Muscle layer of colon (tissue), 2 donors: ENCODE data around the gene MARCHF10.
"Not testable (repeated sequence)": the region's sequence is repeated elsewhere in the genome, so short reads cannot be mapped to it uniquely, and the experiment has no call there.

Source experiments
- H3K27ac ChIP-seq: one replicate; pipeline ENCODE4 v1.7.0; 2013; ENCODE audit warnings: low read depth, mild to moderate bottlenecking, low read length, moderate library complexity
- H3K27me3 ChIP-seq, 2 donors: one replicate each; pipeline ENCODE4 v1.7.0; 2013; ENCODE audit warnings: low read length in 2 of 2, mild to moderate bottlenecking in 2 of 2; ENCODE audit not compliant: insufficient read depth in 2 of 2, control insufficient read depth in 1 of 2
- H3K36me3 ChIP-seq: one replicate; pipeline ENCODE4 v1.7.0; 2013; ENCODE audit warnings: mild to moderate bottlenecking, low read length; ENCODE audit not compliant: insufficient read depth
- H3K4me1 ChIP-seq: one replicate; pipeline ENCODE4 v1.7.0; 2013; ENCODE audit warnings: mild to moderate bottlenecking, low read length; ENCODE audit not compliant: insufficient read depth
- H3K4me3 ChIP-seq, 2 donors: one replicate each; pipeline ENCODE4 v1.7.0; 2013; ENCODE audit warnings: low read length in 2 of 2, low read depth in 1 of 2, mild to moderate bottlenecking in 1 of 2, moderate library complexity in 1 of 2
- H3K9ac ChIP-seq: one replicate; pipeline ENCODE4 v1.7.0; 2013; ENCODE audit warnings: low read length
- H3K9me3 ChIP-seq: one replicate; pipeline ENCODE4 v1.7.0; 2013; ENCODE audit warnings: mild to moderate bottlenecking, low read length
- donor health status: abdominal sarcoma.
- donor health status: Adenocarcinoma of cecum.

Gene MARCHF10

GRCh38 chr17:62794666-62794971 is 13.5 kb downstream of the MARCHF10 start:
- no peaks in the 10 kb centered on the region for H3K36me3 ChIP-seq
- H3K4me1 ChIP-seq = no peaks in the 10 kb centered on the region
- no peak overlapping the region for H3K4me3 ChIP-seq
- no peaks in the 10 kb centered on the region for H3K9me3 ChIP-seq
- H3K27me3 ChIP-seq = no peaks in the 10 kb centered on the region
- H3K27ac ChIP-seq = no peak overlapping the region
- H3K9ac ChIP-seq = no peak overlapping the region

DNA sequence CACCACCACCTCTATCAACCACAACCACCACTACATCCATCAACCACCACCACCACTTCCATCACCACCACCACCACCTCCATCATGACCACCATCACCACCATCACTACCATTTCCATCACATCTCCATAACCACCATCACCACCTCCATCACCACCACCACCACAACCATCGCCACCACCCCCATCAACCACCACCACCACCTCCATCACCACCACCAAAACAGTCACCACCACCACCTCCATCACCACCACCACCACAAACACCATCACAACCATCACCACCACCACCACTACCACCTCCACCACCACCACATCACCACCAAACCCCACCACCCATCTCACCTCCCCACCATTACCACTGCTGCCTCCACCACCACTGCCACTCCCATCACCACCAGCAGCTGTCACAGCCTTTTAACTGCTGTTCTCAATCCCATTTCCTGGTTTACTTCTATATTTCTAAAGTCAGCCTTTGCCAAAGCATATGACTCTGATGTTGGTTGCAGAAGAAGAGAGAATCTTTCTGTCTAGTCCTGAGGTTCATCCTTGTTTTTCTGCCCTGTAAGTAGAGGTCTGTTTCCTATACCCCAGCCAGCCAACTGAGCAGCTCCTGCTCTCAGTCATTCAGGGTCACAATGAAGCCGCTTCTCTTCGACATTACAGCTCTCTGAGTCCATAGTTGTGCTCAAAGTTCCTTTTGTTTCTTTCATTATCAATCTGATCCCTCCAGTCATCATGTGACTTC is 14.0 kb downstream of the MARCHF10 start:
- Histone ChIP-seq H3K27me3 (no peaks in the 10 kb centered on the region), H3K27ac (no peak overlapping the region), H3K4me1 (no peaks in the 10 kb centered on the region), H3K9me3 (no peaks in the 10 kb centered on the region), H3K4me3 (no peak overlapping the region), H3K36me3 (no peaks in the 10 kb centered on the region), H3K9ac (no peak overlapping the region)

GRCh38 chr17:62792447-62792800 is 15.7 kb downstream of the MARCHF10 start:
- H3K9me3 ChIP-seq = no peaks in the 10 kb centered on the region
- H3K9ac ChIP-seq = no peak overlapping the region
- H3K36me3 ChIP-seq = no peaks in the 10 kb centered on the region
- H3K4me3 ChIP-seq = no peak overlapping the region
- H3K27me3 ChIP-seq = no peaks in the 10 kb centered on the region
- H3K4me1 ChIP-seq = no peaks in the 10 kb centered on the region
- no peak overlapping the region for H3K27ac ChIP-seq

- H3K9me3 ChIP-seq = no peaks in the 10 kb centered on the region
- no peak overlapping the region for H3K27ac ChIP-seq
- H3K9ac ChIP-seq = no peak overlapping the region
- H3K4me3 ChIP-seq = no peak overlapping the region
- no peaks in the 10 kb centered on the region for H3K36me3 ChIP-seq
- no peaks in the 10 kb centered on the region for H3K4me1 ChIP-seq
- no peaks in the 10 kb centered on the region for H3K27me3 ChIP-seq
Measured at GRCh38 chr17:62791767-62792446, 16.2 kb downstream of the MARCHF10 start.

DNA sequence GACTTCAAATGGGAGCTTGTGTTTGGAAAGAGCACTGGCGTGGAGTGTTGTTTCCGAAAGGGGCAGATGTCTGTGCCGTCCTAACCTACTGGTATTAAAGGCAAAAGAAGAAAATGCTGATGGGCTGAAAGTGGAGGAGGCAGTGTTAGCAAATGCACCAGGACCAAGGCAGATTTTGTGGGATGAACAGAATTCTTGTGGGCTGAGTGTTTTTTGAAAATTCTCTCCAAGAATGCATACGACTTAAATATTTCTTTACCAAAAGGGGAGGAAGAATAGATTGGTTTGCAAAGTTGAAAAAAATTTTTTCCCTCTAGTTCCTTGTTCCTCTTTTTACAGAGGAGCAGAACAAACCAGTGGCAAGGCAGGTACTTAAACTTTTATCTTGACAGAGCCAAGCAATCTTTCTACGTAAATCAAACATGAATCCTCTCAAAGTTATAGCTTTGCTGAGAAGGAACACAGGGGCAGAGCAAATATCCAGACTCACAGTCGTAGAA is 16.8 kb downstream of the MARCHF10 start:
- H3K27me3 ChIP-seq = no peaks in the 10 kb centered on the region
- no peak overlapping the region for H3K4me3 ChIP-seq
- no peak overlapping the region for H3K9ac ChIP-seq
- no peaks in the 10 kb centered on the region for H3K36me3 ChIP-seq
- H3K9me3 ChIP-seq = no peaks in the 10 kb centered on the region
- H3K4me1 ChIP-seq = no peaks in the 10 kb centered on the region
- H3K27ac ChIP-seq = no peak overlapping the region

GRCh38 chr17:62790564-62790986 is 17.5 kb downstream of the MARCHF10 start:
- no peak overlapping the region for H3K4me3 ChIP-seq
- H3K4me1 ChIP-seq = no peaks in the 10 kb centered on the region
- no peak overlapping the region for H3K27ac ChIP-seq
- no peaks in the 10 kb centered on the region for H3K36me3 ChIP-seq
- H3K9me3 ChIP-seq = no peaks in the 10 kb centered on the region
- no peaks in the 10 kb centered on the region for H3K27me3 ChIP-seq
- H3K9ac ChIP-seq = no peak overlapping the region

DNA sequence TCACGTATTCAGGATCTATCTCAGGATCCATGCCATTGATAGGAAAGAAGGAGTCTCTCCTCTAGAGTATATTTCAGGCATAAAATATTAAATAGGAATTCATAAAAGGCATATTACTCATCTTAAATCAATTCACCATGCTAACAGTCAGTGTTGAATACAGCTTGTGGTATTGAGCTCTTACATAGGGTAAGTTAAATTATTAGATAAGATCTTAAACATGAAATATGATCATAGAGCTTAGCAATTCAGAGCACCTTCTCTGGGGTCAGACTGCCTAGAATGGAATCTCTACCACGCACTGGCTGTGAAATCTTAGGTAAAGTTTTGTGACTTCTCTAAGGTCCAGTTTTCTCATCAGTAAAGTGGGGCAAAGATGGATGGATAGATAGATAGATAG is 20.7 kb downstream of the MARCHF10 start:
- Histone ChIP-seq H3K36me3 (no peaks in the 10 kb centered on the region), H3K27ac (no peak overlapping the region), H3K4me1 (no peaks in the 10 kb centered on the region), H3K27me3 (no peaks in the 10 kb centered on the region), H3K4me3 (no peak overlapping the region), H3K9ac (no peak overlapping the region), H3K9me3 (no peaks in the 10 kb centered on the region)

DNA sequence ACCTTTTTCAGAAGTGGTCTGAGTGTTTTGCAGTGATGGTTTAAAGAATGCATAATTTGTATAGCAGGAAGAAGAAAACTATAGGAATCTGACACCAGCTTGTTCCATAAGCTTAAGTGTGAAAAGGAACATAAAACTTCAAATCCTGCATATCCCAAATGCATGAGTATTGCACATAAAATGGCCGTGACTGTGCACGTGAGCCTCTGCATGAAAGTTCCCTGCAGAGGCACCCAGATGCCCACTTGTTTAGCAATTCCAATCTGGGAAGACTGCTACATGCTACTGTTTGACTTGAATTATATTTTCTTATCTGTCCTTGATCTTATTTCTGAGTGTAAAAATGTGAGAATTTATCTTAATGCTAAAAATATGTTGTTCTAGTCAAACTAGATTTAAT is 21.5 kb downstream of the MARCHF10 start:
- Histone ChIP-seq H3K36me3 (no peaks in the 10 kb centered on the region), H3K4me3 (no peak overlapping the region), H3K9ac (no peak overlapping the region), H3K27ac (no peak overlapping the region), H3K27me3 (no peaks in the 10 kb centered on the region), H3K9me3 (no peaks in the 10 kb centered on the region), H3K4me1 (no peaks in the 10 kb centered on the region)

DNA sequence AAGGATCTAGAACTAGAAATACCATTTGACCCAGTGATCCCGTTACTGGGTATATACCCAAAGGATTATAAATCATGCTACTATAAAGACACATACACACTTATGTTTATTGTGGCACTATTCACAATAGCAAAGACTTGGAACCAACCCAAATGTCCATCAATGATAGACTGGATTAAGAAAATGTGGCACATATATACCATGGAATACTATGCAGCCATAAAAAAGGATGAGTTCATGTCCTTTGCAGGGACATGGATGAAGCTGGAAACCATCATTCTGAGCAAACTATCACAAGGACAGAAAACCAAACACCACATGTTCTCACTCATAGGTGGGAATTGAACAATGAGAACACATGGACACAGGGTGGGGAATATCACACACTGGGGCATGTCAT is 22.1 kb downstream of the MARCHF10 start:
- H3K9ac ChIP-seq, H3K9me3 ChIP-seq, H3K27me3 ChIP-seq, H3K36me3 ChIP-seq, H3K4me1 ChIP-seq, H3K4me3 ChIP-seq, H3K27ac ChIP-seq: not testable (repeated sequence)

DNA sequence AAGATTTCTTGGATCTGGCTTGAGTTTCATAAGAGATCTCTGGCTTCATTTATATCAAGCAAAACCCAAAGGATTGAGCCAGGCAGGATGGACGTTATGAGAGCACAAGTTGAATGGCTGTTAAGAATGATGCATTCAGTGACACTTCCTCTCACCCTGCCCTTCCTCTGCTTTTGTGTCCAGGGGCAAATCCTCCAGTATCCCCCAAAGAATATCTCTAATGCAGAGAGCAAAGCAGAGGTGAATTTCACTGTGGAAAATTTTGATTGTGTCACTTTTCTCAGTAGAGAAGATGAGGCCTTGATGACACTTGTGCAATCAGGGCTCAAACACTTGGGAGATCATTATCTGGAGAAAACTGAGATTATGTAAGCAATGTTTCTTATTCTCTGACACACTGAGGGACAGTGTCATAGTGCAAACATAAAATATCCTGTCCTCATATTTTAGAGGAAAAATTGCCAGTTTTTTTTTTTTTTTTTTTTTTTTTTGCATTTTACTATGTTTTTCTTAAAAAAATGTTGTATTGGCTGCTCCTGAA is 25.3 kb downstream of the MARCHF10 start:
- no peaks in the 10 kb centered on the region for H3K9me3 ChIP-seq
- no peak overlapping the region for H3K27ac ChIP-seq
- no peak overlapping the region for H3K9ac ChIP-seq
- no peak overlapping the region for H3K4me3 ChIP-seq
- no peaks in the 10 kb centered on the region for H3K27me3 ChIP-seq
- H3K36me3 ChIP-seq = no peaks in the 10 kb centered on the region
- no peaks in the 10 kb centered on the region for H3K4me1 ChIP-seq

DNA sequence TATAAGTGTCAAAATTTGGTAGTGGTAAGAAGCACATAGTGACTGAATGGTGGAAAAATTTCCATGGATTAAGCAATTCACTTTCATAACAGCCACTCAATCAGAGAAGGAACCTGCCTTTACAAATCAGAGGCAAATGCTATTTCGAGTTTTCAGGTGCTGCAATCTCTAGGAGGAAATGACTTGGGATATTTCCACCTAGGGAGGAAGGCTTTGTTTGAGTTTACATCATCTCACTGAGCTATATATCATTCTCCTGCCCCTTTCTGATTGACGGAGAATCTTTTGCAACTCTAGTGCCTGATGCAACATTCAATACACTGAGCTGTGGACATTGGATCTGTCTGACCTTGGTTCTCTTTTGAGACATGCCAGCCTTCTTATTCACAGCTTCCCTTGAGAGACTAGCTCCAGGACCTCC is 26.3 kb downstream of the MARCHF10 start:
- Histone ChIP-seq H3K27me3 (no peaks in the 10 kb centered on the region), H3K4me3 (no peak overlapping the region), H3K27ac (no peak overlapping the region), H3K9ac (no peak overlapping the region), H3K4me1 (no peaks in the 10 kb centered on the region), H3K36me3 (no peaks in the 10 kb centered on the region), H3K9me3 (no peaks in the 10 kb centered on the region)

DNA sequence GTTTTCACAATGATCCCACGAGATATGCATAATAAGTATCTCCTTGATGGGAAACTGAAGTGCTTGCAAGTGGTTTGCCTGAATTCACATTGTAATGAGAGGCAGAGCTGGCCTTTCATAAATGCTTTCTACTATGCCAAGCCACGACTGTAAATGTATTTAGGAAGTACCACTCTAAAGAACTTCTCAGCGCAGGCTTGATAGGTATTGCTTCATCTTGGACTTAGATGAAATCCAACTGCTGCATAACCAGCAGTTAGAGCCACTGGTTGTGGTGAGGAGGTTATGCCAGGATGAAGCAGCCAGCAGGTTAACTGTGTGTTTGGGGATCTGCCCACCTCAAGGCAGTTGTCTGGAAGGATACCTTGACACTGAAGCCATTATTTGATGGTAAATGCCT is 26.8 kb downstream of the MARCHF10 start:
- Histone ChIP-seq H3K27ac (no peak overlapping the region), H3K9ac (no peak overlapping the region), H3K4me3 (no peak overlapping the region), H3K9me3 (no peaks in the 10 kb centered on the region), H3K27me3 (no peaks in the 10 kb centered on the region), H3K4me1 (no peaks in the 10 kb centered on the region), H3K36me3 (no peaks in the 10 kb centered on the region)
